ENCODE results near the gene THAP7.

THAP7 gene

GRCh38 chr22:21030621-21031544 is 29.0 kb upstream of the THAP7 start:
- no peaks in the 10 kb centered on the region for H3K36me3 ChIP-seq (ENCODE audit: control insufficient read depth in 1 of 2, insufficient read depth in 2 of 2, low read length in 2 of 2)
- no peaks in the 10 kb centered on the region for H3K9me3 ChIP-seq (ENCODE audit: control insufficient read depth in 1 of 2, low read length in 2 of 2)
- no peak overlapping the region for H3K27ac ChIP-seq (ENCODE audit: low read depth, low read length)
- H3K9ac ChIP-seq (ENCODE audit: low read depth in 1 of 2, low read length in 2 of 2), result no peak overlapping the region
- H3K4me3 ChIP-seq (ENCODE audit: low read depth in 1 of 2, low read length in 2 of 2), result no peak overlapping the region
- H3K4me1 ChIP-seq (ENCODE audit: control insufficient read depth in 1 of 2, insufficient read depth in 2 of 2, low read length in 2 of 2), result peaks cover 0 to 11% of the 10 kb centered on the region in 2 donors
- peaks cover 0 to 14% of the 10 kb centered on the region in 2 donors for H3K27me3 ChIP-seq (ENCODE audit: control insufficient read depth in 1 of 2, insufficient read depth in 2 of 2, low read length in 2 of 2)

- no peak overlapping the region for H3K9ac ChIP-seq (ENCODE audit: low read depth in 1 of 2, low read length in 2 of 2)
- no peaks in the 10 kb centered on the region for H3K9me3 ChIP-seq (ENCODE audit: control insufficient read depth in 1 of 2, low read length in 2 of 2)
- H3K36me3 ChIP-seq (ENCODE audit: control insufficient read depth in 1 of 2, insufficient read depth in 2 of 2, low read length in 2 of 2), result no peaks in the 10 kb centered on the region
- peaks cover 0 to 14% of the 10 kb centered on the region in 2 donors for H3K4me1 ChIP-seq (ENCODE audit: control insufficient read depth in 1 of 2, insufficient read depth in 2 of 2, low read length in 2 of 2)
- peaks cover 0 to 14% of the 10 kb centered on the region in 2 donors for H3K27me3 ChIP-seq (ENCODE audit: control insufficient read depth in 1 of 2, insufficient read depth in 2 of 2, low read length in 2 of 2)
- no peak overlapping the region for H3K4me3 ChIP-seq (ENCODE audit: low read depth in 1 of 2, low read length in 2 of 2)
- H3K27ac ChIP-seq (ENCODE audit: low read depth, low read length), result no peak overlapping the region
Measured at GRCh38 chr22:21030032-21030431, 28.1 kb upstream of the THAP7 start.

- Histone ChIP-seq H3K9ac (ENCODE audit: low read depth in 1 of 2, low read length in 2 of 2) (no peak overlapping the region), H3K36me3 (ENCODE audit: control insufficient read depth in 1 of 2, insufficient read depth in 2 of 2, low read length in 2 of 2) (no peaks in the 10 kb centered on the region), H3K27me3 (ENCODE audit: control insufficient read depth in 1 of 2, insufficient read depth in 2 of 2, low read length in 2 of 2) (peaks cover 0 to 14% of the 10 kb centered on the region in 2 donors), H3K4me1 (ENCODE audit: control insufficient read depth in 1 of 2, insufficient read depth in 2 of 2, low read length in 2 of 2) (peaks cover 0 to 14% of the 10 kb centered on the region in 2 donors), H3K4me3 (ENCODE audit: low read depth in 1 of 2, low read length in 2 of 2) (no peak overlapping the region), H3K9me3 (ENCODE audit: control insufficient read depth in 1 of 2, low read length in 2 of 2) (no peaks in the 10 kb centered on the region), H3K27ac (ENCODE audit: low read depth, low read length) (no peak overlapping the region)
Measured at GRCh38 chr22:21029486-21030025, 27.6 kb upstream of the THAP7 start.

- no peak overlapping the region for H3K4me3 ChIP-seq (ENCODE audit: low read depth in 1 of 2, low read length in 2 of 2)
- no peak overlapping the region for H3K27ac ChIP-seq (ENCODE audit: low read depth, low read length)
- H3K4me1 ChIP-seq (ENCODE audit: control insufficient read depth in 1 of 2, insufficient read depth in 2 of 2, low read length in 2 of 2), result peaks cover 0 to 14% of the 10 kb centered on the region in 2 donors
- no peaks in the 10 kb centered on the region for H3K9me3 ChIP-seq (ENCODE audit: control insufficient read depth in 1 of 2, low read length in 2 of 2)
- H3K36me3 ChIP-seq (ENCODE audit: control insufficient read depth in 1 of 2, insufficient read depth in 2 of 2, low read length in 2 of 2), result no peaks in the 10 kb centered on the region
- H3K9ac ChIP-seq (ENCODE audit: low read depth in 1 of 2, low read length in 2 of 2), result no peak overlapping the region
- H3K27me3 ChIP-seq (ENCODE audit: control insufficient read depth in 1 of 2, insufficient read depth in 2 of 2, low read length in 2 of 2), result peaks cover 0 to 14% of the 10 kb centered on the region in 2 donors
Measured at GRCh38 chr22:21028277-21029251, 26.6 kb upstream of the THAP7 start.

- Histone ChIP-seq H3K36me3 (ENCODE audit: control insufficient read depth in 1 of 2, insufficient read depth in 2 of 2, low read length in 2 of 2) (no peaks in the 10 kb centered on the region), H3K4me3 (ENCODE audit: low read depth in 1 of 2, low read length in 2 of 2) (no peak overlapping the region), H3K27ac (ENCODE audit: low read depth, low read length) (no peak overlapping the region), H3K9me3 (ENCODE audit: control insufficient read depth in 1 of 2, low read length in 2 of 2) (no peaks in the 10 kb centered on the region), H3K4me1 (ENCODE audit: control insufficient read depth in 1 of 2, insufficient read depth in 2 of 2, low read length in 2 of 2) (peaks cover 0 to 8% of the 10 kb centered on the region in 2 donors), H3K27me3 (ENCODE audit: control insufficient read depth in 1 of 2, insufficient read depth in 2 of 2, low read length in 2 of 2) (peaks cover 0 to 14% of the 10 kb centered on the region in 2 donors), H3K9ac (ENCODE audit: low read depth in 1 of 2, low read length in 2 of 2) (no peak overlapping the region)
Measured at GRCh38 chr22:21026783-21027692, 25.1 kb upstream of the THAP7 start.

GRCh38 chr22:21025763-21026755 is 24.1 kb upstream of the THAP7 start:
- Histone ChIP-seq H3K27ac (ENCODE audit: low read depth, low read length) (no peak overlapping the region), H3K4me1 (ENCODE audit: control insufficient read depth in 1 of 2, insufficient read depth in 2 of 2, low read length in 2 of 2) (peaks cover 0 to 3% of the 10 kb centered on the region in 2 donors), H3K27me3 (ENCODE audit: control insufficient read depth in 1 of 2, insufficient read depth in 2 of 2, low read length in 2 of 2) (peaks cover 0 to 8% of the 10 kb centered on the region in 2 donors), H3K9ac (ENCODE audit: low read depth in 1 of 2, low read length in 2 of 2) (no peak overlapping the region), H3K4me3 (ENCODE audit: low read depth in 1 of 2, low read length in 2 of 2) (no peak overlapping the region), H3K9me3 (ENCODE audit: control insufficient read depth in 1 of 2, low read length in 2 of 2) (no peaks in the 10 kb centered on the region), H3K36me3 (ENCODE audit: control insufficient read depth in 1 of 2, insufficient read depth in 2 of 2, low read length in 2 of 2) (no peaks in the 10 kb centered on the region)

- Histone ChIP-seq H3K9me3 (ENCODE audit: control insufficient read depth in 1 of 2, low read length in 2 of 2) (no peaks in the 10 kb centered on the region), H3K4me1 (ENCODE audit: control insufficient read depth in 1 of 2, insufficient read depth in 2 of 2, low read length in 2 of 2) (peaks cover 0 to 3% of the 10 kb centered on the region in 2 donors), H3K4me3 (ENCODE audit: low read depth in 1 of 2, low read length in 2 of 2) (no peak overlapping the region), H3K27me3 (ENCODE audit: control insufficient read depth in 1 of 2, insufficient read depth in 2 of 2, low read length in 2 of 2) (peaks cover 0 to 4% of the 10 kb centered on the region in 2 donors), H3K9ac (ENCODE audit: low read depth in 1 of 2, low read length in 2 of 2) (no peak overlapping the region), H3K36me3 (ENCODE audit: control insufficient read depth in 1 of 2, insufficient read depth in 2 of 2, low read length in 2 of 2) (no peaks in the 10 kb centered on the region), H3K27ac (ENCODE audit: low read depth, low read length) (no peak overlapping the region)
Measured at GRCh38 chr22:21025266-21025665, 23.3 kb upstream of the THAP7 start.

GRCh38 chr22:21022955-21023614 is 21.2 kb upstream of the THAP7 start:
- no peaks in the 10 kb centered on the region for H3K9me3 ChIP-seq (ENCODE audit: control insufficient read depth in 1 of 2, low read length in 2 of 2)
- no peaks in the 10 kb centered on the region for H3K36me3 ChIP-seq (ENCODE audit: control insufficient read depth in 1 of 2, insufficient read depth in 2 of 2, low read length in 2 of 2)
- H3K27ac ChIP-seq (ENCODE audit: low read depth, low read length), result no peak overlapping the region
- H3K9ac ChIP-seq (ENCODE audit: low read depth in 1 of 2, low read length in 2 of 2), result no peak overlapping the region
- no peaks in the 10 kb centered on the region for H3K27me3 ChIP-seq (ENCODE audit: control insufficient read depth in 1 of 2, insufficient read depth in 2 of 2, low read length in 2 of 2)
- no peak overlapping the region for H3K4me3 ChIP-seq (ENCODE audit: low read depth in 1 of 2, low read length in 2 of 2)
- peaks cover 0 to 3% of the 10 kb centered on the region in 2 donors for H3K4me1 ChIP-seq (ENCODE audit: control insufficient read depth in 1 of 2, insufficient read depth in 2 of 2, low read length in 2 of 2)
